RWPE2 (cell line): ENCODE results near the gene AGBL4.
A peak's percentile ranks its signal among the peaks of the same experiment; 100 is the strongest.

Experiments
- ATAC-seq: fragments of 200-7000 bp; cut with Tn5 transposase; 3 replicates; pipeline ENCODE4 v1.9.1; 2021; ENCODE audit warnings: low read depth
- DNase-seq: peaks from one replicate; pipeline ENCODE4 v3.0.0-alpha.2; 2020; ENCODE audit warnings: low spot score
- H3K27ac ChIP-seq: fragments of 450-650 bp; 2 replicates; pipeline ENCODE4 v1.5.1; 2017; ENCODE audit warnings: mild to moderate bottlenecking; ENCODE audit not compliant: poor library complexity, severe bottlenecking
- H3K27me3 ChIP-seq: fragments of 250-450 bp; sonication (Bioruptor Pico); 2 replicates; pipeline ENCODE4 v1.5.1; 2021; ENCODE audit warnings: mild to moderate bottlenecking, moderate library complexity; ENCODE audit not compliant: insufficient read depth, poor library complexity, severe bottlenecking
- H3K36me3 ChIP-seq: fragments of 250-450 bp; sonication (Bioruptor Pico); 2 replicates; pipeline ENCODE4 v1.5.1; 2020; ENCODE audit warnings: low read depth, mild to moderate bottlenecking, moderate library complexity
- H3K4me1 ChIP-seq: fragments of 250-450 bp; sonication (Bioruptor Pico); 2 replicates; pipeline ENCODE4 v1.5.1; 2021; ENCODE audit warnings: mild to moderate bottlenecking, moderate library complexity; ENCODE audit not compliant: insufficient read depth, poor library complexity, severe bottlenecking
- H3K4me3 ChIP-seq: fragments of 250-450 bp; sonication (Bioruptor Pico); 2 replicates; pipeline ENCODE4 v1.5.1; 2021; ENCODE audit warnings: mild to moderate bottlenecking, moderate library complexity; ENCODE audit not compliant: severe bottlenecking
- H3K9me3 ChIP-seq: fragments of 250-450 bp; sonication (Bioruptor Pico); 2 replicates; pipeline ENCODE4 v1.5.1; 2021; ENCODE audit warnings: mild to moderate bottlenecking, moderate library complexity; ENCODE audit not compliant: severe bottlenecking
- TF ChIP-seq, protein P1 (sequence below): fragments of 450-650 bp; IDR thresholded peaks from one replicate; pipeline ENCODE4 v1.5.1; 2017; ENCODE audit warnings: mild to moderate bottlenecking, moderate library complexity; ENCODE audit not compliant: poor library complexity, severe bottlenecking

The AGBL4 gene

DNA sequence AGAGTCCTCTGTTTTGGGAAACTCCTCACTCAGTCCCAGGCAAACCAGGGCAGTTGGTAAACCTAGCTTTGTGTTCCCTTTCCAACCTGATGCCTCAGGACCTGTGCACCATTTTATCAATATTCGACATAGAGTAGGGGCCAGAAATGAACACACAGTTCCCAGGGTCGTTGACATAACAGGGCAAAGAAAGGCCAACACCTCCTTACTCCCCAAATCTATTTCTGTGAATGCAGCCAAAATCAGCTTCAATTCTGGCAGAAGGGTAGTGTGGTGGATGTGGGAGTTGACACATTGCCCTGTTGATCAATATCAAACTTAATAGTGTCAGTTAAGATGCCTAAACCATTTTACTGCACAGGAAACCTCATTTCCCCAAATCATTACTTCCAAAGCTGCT lies 1447.2 kb downstream of the AGBL4 start:
- H3K36me3 ChIP-seq, result no peaks in the 10 kb centered on the region
- TF ChIP-seq, protein P1, sequence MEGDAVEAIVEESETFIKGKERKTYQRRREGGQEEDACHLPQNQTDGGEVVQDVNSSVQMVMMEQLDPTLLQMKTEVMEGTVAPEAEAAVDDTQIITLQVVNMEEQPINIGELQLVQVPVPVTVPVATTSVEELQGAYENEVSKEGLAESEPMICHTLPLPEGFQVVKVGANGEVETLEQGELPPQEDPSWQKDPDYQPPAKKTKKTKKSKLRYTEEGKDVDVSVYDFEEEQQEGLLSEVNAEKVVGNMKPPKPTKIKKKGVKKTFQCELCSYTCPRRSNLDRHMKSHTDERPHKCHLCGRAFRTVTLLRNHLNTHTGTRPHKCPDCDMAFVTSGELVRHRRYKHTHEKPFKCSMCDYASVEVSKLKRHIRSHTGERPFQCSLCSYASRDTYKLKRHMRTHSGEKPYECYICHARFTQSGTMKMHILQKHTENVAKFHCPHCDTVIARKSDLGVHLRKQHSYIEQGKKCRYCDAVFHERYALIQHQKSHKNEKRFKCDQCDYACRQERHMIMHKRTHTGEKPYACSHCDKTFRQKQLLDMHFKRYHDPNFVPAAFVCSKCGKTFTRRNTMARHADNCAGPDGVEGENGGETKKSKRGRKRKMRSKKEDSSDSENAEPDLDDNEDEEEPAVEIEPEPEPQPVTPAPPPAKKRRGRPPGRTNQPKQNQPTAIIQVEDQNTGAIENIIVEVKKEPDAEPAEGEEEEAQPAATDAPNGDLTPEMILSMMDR, result no peak
- DNase-seq, result no peak
- no peak for ATAC-seq
- H3K9me3 ChIP-seq, result no peaks in the 10 kb centered on the region
- H3K4me3 ChIP-seq, result no peak overlapping the region
- H3K27ac ChIP-seq, result no peak overlapping the region
- H3K4me1 ChIP-seq, result no peaks in the 10 kb centered on the region
- H3K27me3 ChIP-seq, result no peaks in the 10 kb centered on the region

DNA sequence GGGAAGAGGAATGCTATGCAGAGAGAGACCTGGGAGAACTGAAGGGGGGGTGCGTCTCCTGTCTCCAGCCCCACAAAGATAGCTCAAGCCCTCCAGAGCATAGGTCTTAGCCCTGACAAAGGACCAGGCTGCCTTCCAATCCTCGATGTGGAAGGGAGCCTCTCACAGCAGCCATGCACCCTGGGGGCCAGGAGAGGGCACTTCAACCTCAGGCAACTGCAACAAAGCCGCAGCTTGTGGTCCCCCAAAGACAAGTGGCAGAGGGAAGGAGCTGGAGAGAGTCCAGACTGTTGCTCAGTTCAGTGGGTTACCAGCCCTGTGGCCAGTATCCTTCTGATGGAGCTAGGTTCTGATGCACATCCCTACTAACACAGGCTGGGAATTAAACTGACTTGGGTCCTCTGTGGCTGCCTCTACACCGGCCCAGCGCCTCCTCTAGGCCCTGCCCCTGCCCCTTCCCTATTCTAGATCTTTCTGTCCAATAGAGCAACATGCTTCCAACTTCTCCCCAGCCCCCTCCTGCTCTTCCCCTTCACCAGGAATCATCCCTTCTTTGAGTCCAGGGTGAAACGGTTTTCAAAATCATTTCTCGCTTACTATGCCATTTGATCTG lies 1451.0 kb downstream of the AGBL4 start:
- ATAC-seq (peak; percentile 73), DNase-seq (no peak)
- H3K27ac ChIP-seq, result no peak overlapping the region
- H3K4me1 ChIP-seq, result no peaks in the 10 kb centered on the region
- no peak overlapping the region for H3K4me3 ChIP-seq
- H3K36me3 ChIP-seq, result no peaks in the 10 kb centered on the region
- H3K27me3 ChIP-seq, result no peaks in the 10 kb centered on the region
- H3K9me3 ChIP-seq, result no peaks in the 10 kb centered on the region
- TF ChIP-seq, protein P1, result peak; percentile 47

DNA sequence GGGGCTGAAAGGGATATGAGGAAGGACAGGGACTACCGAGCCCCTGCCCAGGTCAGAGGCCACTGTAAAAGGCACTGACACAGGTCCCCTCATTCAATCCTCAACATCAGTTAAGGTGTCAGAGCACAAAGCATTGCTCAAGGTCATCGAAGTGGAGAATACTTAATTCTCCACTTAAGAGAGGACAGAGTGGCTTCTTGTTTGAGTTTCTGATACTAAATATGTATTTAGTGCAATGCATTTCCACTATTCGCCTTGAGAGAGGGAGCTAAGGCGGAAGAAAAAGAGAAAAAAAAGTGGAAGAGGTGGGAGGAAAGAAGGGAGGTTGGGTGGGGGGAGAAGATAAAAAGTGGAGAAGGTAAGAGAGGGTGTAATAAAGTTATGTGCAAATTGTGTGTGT lies 1451.6 kb downstream of the AGBL4 start:
- ATAC-seq (no peak), DNase-seq (no peak)
- TF ChIP-seq, protein P1, result no peak
- Histone ChIP-seq H3K27me3 (no peaks in the 10 kb centered on the region), H3K4me3 (no peak overlapping the region), H3K27ac (no peak overlapping the region), H3K4me1 (no peaks in the 10 kb centered on the region), H3K9me3 (no peaks in the 10 kb centered on the region), H3K36me3 (no peaks in the 10 kb centered on the region)

DNA sequence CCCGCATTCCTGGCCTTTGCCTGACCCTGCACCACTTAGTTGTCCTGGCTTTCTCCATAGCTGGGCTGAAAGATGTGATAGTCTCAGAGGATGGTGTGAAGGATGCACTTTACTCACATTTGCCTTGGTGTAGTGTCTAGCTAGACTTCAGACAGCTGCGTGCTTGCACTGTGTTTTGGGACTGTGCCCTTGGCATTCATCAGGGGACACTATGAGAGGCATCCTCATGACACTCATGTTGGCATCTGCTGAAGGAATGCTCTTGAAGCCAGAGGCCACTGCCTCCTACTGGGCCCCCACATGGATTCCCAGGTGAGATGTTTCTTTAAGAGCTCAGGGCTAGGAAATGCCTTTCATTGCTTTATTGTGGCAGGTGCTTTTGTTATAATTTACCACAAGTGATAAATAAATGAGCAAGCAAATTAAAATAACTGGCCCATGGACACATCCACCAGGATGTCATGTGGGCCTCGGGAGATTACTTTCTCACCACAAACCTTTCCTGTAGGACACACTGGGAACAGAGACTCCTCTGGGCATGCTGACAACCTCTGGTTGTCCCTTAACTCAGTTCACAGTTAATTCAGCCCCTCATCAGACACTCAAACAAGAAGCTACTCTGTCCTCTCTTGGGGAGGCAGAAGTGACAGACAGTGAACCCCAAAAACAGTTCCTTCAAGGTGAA lies 1452.3 kb downstream of the AGBL4 start:
- H3K4me1 ChIP-seq, result no peaks in the 10 kb centered on the region
- H3K9me3 ChIP-seq, result no peaks in the 10 kb centered on the region
- DNase-seq (no peak), ATAC-seq (no peak)
- H3K36me3 ChIP-seq, result no peaks in the 10 kb centered on the region
- TF ChIP-seq, protein P1, result no peak
- no peak overlapping the region for H3K27ac ChIP-seq
- H3K27me3 ChIP-seq, result no peaks in the 10 kb centered on the region
- H3K4me3 ChIP-seq, result no peak overlapping the region

DNA sequence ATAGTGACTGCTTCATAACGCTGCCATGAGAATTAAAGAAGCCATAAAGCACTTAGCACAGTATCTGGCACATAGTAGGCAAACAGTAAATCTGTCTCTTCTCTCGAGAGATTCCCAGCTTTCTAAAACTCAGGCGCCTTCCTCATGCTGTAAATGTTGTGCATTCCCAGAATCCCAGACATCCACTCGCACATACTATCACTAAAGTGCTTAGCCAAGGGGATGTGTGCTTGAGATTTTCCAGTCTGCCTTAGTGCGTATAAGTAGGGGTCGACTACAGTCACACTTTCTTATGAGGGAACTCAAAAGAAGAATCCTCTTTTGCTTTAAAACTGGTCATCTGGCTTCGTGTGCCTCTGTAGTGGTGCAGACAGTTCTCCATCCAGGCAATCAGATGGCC lies 1453.2 kb downstream of the AGBL4 start:
- TF ChIP-seq, protein P1, result no peak
- no peaks in the 10 kb centered on the region for H3K27me3 ChIP-seq
- H3K9me3 ChIP-seq, result no peaks in the 10 kb centered on the region
- no peaks in the 10 kb centered on the region for H3K4me1 ChIP-seq
- ATAC-seq, result no peak
- no peak overlapping the region for H3K27ac ChIP-seq
- no peak overlapping the region for H3K4me3 ChIP-seq
- DNase-seq, result no peak
- no peaks in the 10 kb centered on the region for H3K36me3 ChIP-seq
